Measurements from ENCODE around the gene SNX30. TPM values are rescaled to one million over a fixed set of nuclear protein-coding genes. Genes with fewer than 3 reads are reported as not detected.

The SNX30 gene
- total RNA-seq, 2 donors from 2014 or later = 7.7 to 9.3 TPM

DNA sequence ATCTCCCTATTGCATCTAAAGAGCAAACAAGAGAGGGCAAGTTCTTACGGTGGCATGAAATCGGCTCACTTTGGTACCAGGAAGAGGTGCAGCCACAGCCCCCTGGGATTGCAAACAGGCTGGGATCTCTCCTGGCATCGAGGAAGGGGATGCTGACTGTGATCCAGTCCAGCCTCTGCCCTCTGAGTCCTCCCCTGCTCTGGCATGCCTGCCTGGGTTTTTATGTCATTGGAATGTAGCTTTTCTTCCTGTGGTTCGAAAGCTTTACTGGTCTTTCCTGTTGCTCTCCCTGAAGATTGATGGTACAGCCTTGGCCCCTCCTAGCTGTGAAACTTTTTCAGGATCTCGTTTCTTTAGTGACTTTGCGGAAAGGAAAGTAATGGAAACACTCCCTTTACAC is 133.5 kb downstream of the SNX30 start:
- Mint-ChIP-seq H3K27me3 (no peaks in the 10 kb centered on the region), H3K36me3 (ENCODE audit: low read depth) (peaks cover 5% of the 10 kb centered on the region), H3K27ac (no peak overlapping the region), H3K4me3 (no peak overlapping the region), H3K4me1 (peaks cover 5% of the 10 kb centered on the region)
- H3K9me3 ChIP-seq (ENCODE audit: control insufficient read depth, low read length, poor library complexity, severe bottlenecking) = no peaks in the 10 kb centered on the region
- no peak for ATAC-seq
- DNase-seq = no peak

DNA sequence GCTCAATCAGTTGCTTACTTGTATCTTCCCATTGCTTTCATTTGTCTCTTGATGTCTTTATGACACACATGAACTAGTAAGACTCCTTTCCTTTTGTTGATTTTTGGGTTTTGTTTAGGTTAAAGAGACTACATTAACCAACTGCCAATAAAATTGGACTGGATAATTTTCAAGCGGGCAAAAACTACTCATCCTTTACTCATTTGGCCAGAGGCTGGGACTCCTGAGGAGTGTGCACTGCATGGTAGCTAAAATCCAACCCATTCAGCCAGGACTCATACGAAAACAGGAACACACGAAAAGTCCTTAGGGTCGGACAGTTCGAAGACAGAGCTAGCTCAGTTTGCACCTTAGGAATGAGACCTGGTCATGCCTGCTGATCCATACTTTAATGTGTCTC is 134.2 kb downstream of the SNX30 start:
- H3K27ac Mint-ChIP-seq = no peak overlapping the region
- no peak for DNase-seq
- ATAC-seq = no peak
- no peaks in the 10 kb centered on the region for H3K9me3 ChIP-seq (ENCODE audit: control insufficient read depth, low read length, poor library complexity, severe bottlenecking)
- H3K4me1 Mint-ChIP-seq = peaks cover 5% of the 10 kb centered on the region
- H3K4me3 Mint-ChIP-seq = no peak overlapping the region
- H3K36me3 Mint-ChIP-seq (ENCODE audit: low read depth) = peaks cover 5% of the 10 kb centered on the region
- H3K27me3 Mint-ChIP-seq = peaks cover 5% of the 10 kb centered on the region

DNA sequence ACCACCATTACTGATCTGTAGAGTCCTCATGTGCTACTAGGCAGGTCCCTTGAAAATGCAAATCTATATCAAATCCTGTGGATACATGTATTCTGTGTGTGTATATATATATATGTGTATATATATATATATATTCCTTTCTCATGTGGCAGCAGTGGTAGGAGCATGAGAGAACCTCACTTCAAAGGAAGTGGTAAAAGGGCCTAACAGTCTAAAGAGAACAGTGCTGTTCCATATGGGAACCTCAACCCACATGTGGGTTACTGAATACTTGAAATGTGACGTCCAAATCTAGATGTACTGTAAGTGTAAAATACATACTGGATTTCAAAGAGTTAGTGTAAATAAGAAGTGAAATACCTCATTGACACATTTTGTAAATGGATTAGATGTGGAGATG is 134.8 kb downstream of the SNX30 start:
- Mint-ChIP-seq H3K4me1 (peaks cover 5% of the 10 kb centered on the region), H3K36me3 (ENCODE audit: low read depth) (peaks cover 5% of the 10 kb centered on the region), H3K27me3 (peaks cover 11% of the 10 kb centered on the region), H3K4me3 (no peak overlapping the region), H3K27ac (no peak overlapping the region)
- DNase-seq = no peak
- no peaks in the 10 kb centered on the region for H3K9me3 ChIP-seq (ENCODE audit: control insufficient read depth, low read length, poor library complexity, severe bottlenecking)
- ATAC-seq = no peak

DNA sequence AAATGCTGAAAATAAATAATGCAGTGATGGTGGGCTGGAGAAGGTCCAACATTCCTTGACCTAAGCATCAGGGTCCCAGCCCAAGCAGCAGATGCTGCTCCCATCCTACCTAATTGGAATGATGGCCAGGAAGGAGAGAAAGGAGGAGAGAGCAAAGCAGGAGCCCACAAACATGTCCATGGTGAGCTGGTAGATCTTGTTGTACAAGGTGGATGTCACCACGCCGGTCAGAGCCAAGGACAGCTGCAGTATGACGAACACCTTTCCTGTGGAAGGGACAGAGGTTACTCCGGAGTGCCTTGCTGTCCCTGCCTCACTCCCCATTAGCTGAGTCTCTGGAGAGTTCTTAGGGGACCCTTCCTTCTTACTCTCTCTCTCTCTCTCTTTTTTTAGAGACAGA is 135.8 kb downstream of the SNX30 start:
- peaks cover 5% of the 10 kb centered on the region for H3K4me1 Mint-ChIP-seq
- H3K27ac Mint-ChIP-seq = peak overlapping the region; percentile 45
- H3K36me3 Mint-ChIP-seq (ENCODE audit: low read depth) = peaks cover 2% of the 10 kb centered on the region
- H3K27me3 Mint-ChIP-seq = peaks cover 12% of the 10 kb centered on the region
- H3K4me3 Mint-ChIP-seq = no peak overlapping the region
- DNase-seq = no peak
- H3K9me3 ChIP-seq (ENCODE audit: control insufficient read depth, low read length, poor library complexity, severe bottlenecking) = no peaks in the 10 kb centered on the region
- no peak for ATAC-seq

DNA sequence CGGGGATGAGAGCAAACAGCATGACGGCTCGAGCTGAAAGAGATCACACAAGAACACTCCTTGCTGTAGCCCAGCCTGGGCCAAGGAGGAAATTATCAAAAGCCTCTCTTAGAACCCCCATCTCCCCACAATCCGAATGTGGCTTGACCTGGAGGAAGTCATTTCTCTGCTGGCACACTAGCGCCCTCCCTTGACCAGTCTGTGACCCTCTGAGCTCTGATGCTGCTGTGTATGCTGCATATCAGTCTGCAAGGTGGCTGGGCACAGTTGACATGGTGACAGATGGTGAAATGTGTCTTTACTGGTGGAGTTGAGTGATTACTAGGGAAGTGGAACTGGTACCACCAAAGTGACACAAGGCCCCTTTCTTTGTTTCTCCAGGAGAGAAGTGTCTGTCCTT is 136.8 kb downstream of the SNX30 start:
- DNase-seq (no peak), ATAC-seq (no peak)
- H3K27ac Mint-ChIP-seq = peak overlapping the region; percentile 21
- H3K4me3 Mint-ChIP-seq = no peak overlapping the region
- peaks cover 2% of the 10 kb centered on the region for H3K36me3 Mint-ChIP-seq (ENCODE audit: low read depth)
- peaks cover 5% of the 10 kb centered on the region for H3K4me1 Mint-ChIP-seq
- no peaks in the 10 kb centered on the region for H3K9me3 ChIP-seq (ENCODE audit: control insufficient read depth, low read length, poor library complexity, severe bottlenecking)
- peaks cover 23% of the 10 kb centered on the region for H3K27me3 Mint-ChIP-seq

DNA sequence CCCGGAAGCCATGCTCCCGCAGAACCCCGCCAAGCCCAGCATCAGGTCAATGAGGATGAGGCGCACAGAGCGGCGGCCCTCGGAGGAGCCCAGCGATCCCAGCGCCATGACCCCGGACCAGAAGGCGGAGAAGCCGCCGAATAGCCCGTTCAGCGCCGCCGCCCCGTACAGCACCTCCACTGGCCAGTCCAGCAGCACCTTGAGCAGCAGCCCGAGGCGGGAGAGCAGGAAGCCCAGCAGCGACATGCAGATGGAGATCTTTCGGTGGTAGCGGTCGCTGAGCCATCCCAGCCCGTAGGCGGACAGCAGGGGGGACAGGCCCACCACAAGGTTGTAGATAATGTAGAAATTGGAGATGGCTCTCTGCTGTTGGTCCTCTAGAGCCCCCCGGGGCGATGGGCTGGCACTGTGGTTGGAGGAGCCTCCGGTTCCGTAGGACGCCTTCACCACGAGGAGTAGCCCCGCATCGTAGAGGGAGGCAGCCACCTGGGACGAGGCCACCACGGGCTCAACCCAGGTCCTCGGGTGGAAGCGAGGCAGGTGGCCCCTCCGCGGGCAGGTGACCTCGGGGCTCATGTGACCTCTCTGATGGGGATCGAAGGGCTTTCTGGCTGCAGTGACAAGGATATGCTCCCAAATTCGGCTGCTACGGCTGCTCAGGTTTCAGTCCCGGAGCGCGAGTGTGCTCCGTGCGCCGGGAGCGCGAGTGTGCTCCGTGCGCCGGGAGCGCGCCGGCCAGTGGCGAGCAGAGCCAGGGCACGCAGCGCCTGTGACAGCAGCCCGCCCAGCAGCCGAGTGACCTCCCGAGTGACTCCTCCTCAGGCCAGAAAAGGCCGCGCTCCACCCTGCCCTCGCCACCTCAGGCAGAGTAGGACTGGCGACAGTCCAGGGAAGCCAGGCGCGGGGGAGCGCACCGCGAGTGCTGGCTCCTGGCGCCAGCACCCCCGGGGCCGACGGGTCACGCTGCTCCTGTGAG is 139.8 kb downstream of the SNX30 start, which contains the start of gene SLC46A2:
Gene SLC46A2, minus strand, starts transcription at position 771 of the 976 bp plus-strand sequence. Its CDS starts 195 bp downstream, at position 576.
- H3K27me3 Mint-ChIP-seq = peaks cover 40% of the 10 kb centered on the region
- H3K9me3 ChIP-seq (ENCODE audit: control insufficient read depth, low read length, poor library complexity, severe bottlenecking) = no peaks in the 10 kb centered on the region
- ATAC-seq = no peak
- no peaks in the 10 kb centered on the region for H3K36me3 Mint-ChIP-seq (ENCODE audit: low read depth)
- H3K4me3 Mint-ChIP-seq = peak within 1 kb of the TSS; percentile 56
- no peak for DNase-seq
- peaks cover 2% of the 10 kb centered on the region for H3K4me1 Mint-ChIP-seq
- H3K27ac Mint-ChIP-seq = no peak within 1 kb of the TSS

DNA sequence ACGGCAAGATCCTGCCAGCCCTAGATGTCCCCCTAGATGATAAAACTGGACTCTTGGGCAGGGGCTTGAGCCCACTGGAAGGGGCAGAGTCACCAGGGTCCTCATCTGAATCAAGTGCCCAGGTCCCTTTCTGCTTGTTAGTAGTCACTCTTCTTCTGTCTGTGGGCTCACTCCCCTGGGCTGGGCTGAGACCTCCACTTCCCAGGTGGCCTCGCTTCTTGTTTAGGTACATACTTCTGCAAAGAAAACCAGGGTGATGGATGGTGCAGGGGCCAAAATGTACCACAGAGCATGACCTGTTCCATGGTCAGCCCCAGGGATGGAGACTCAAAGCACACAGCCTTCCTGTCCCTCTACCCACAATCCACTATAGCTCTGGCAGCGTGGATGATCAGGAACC is 141.0 kb downstream of the SNX30 start:
- H3K9me3 ChIP-seq (ENCODE audit: control insufficient read depth, low read length, poor library complexity, severe bottlenecking) = no peaks in the 10 kb centered on the region
- ATAC-seq (no peak), DNase-seq (no peak)
- Mint-ChIP-seq H3K4me1 (peaks cover 2% of the 10 kb centered on the region), H3K36me3 (ENCODE audit: low read depth) (no peaks in the 10 kb centered on the region), H3K4me3 (no peak overlapping the region), H3K27me3 (peaks cover 46% of the 10 kb centered on the region), H3K27ac (no peak overlapping the region)

DNA sequence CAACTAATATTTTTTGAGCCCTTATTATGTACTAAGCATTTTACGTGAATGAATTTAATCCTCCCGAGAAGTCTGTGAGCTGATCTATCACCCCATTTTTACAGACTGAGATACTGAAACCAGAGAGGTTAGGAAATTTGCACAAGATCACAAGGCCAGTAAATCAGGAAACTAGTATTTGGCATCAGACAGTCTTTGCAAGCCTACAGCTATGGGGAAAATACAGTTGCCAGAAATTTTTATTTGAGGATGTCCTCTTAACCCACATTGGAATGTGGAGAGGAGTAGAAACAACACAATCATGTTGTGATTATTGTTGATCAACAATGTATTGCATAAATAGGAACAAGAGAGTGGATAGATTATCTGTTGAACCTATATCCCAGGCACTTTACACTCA is 142.4 kb downstream of the SNX30 start:
- Mint-ChIP-seq H3K27me3 (peaks cover 53% of the 10 kb centered on the region), H3K4me3 (no peak overlapping the region), H3K27ac (no peak overlapping the region), H3K36me3 (ENCODE audit: low read depth) (no peaks in the 10 kb centered on the region), H3K4me1 (peaks cover 2% of the 10 kb centered on the region)
- H3K9me3 ChIP-seq (ENCODE audit: control insufficient read depth, low read length, poor library complexity, severe bottlenecking) = no peaks in the 10 kb centered on the region
- DNase-seq = no peak
- no peak for ATAC-seq

DNA sequence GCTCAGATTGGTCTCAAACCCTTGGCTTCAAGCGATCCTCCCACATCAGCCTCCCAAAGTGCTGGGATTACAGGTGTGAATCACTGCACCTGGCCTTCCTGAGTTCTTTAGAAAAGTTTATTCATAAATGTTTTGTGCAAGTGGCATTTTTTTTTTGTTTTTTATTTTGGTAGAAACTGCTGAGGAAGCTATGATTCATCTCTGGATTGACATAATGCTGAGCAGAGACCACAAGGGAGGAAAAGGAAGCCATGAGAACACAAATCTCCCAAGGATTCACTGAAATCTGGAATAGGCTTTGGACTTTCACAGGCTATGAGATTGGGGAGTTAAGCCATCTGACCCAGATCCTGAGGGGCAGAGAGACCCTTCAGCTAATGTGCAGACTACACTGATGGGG is 143.5 kb downstream of the SNX30 start:
- no peak for ATAC-seq
- peaks cover 64% of the 10 kb centered on the region for H3K27me3 Mint-ChIP-seq

DNA sequence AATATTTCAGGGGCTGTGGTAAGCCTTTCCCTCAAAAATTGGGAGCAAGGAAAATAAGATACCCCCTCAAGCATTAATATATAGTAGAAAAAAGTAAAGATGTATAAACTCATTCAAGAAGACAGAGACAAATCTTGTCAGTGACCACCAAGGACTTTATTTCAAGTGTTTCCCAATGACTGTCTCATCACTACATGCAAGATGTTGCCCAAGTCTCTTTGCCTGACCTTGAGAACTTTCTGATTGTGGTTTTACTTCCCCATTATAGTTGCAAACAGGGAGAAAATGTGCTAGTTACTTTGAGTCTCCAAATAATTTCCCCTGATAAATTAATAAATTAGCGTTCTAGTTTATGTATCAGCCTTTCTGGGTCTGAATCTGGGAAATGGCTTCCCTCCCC is 144.1 kb downstream of the SNX30 start:
- ATAC-seq (no peak), DNase-seq (no peak)
- H3K36me3 Mint-ChIP-seq (ENCODE audit: low read depth) = no peaks in the 10 kb centered on the region
- H3K27ac Mint-ChIP-seq = no peak overlapping the region
- H3K27me3 Mint-ChIP-seq = peaks cover 63% of the 10 kb centered on the region
- H3K9me3 ChIP-seq (ENCODE audit: control insufficient read depth, low read length, poor library complexity, severe bottlenecking) = no peaks in the 10 kb centered on the region
- no peak overlapping the region for H3K4me3 Mint-ChIP-seq
- H3K4me1 Mint-ChIP-seq = peaks cover 9% of the 10 kb centered on the region

More for the DNA sequence above, 143.5 kb downstream of the SNX30 start:
- DNase-seq = no peak
- H3K9me3 ChIP-seq (ENCODE audit: control insufficient read depth, low read length, poor library complexity, severe bottlenecking) = no peaks in the 10 kb centered on the region
- H3K27ac Mint-ChIP-seq = no peak overlapping the region
- no peaks in the 10 kb centered on the region for H3K36me3 Mint-ChIP-seq (ENCODE audit: low read depth)
- peaks cover 9% of the 10 kb centered on the region for H3K4me1 Mint-ChIP-seq
- no peak overlapping the region for H3K4me3 Mint-ChIP-seq

DNA sequence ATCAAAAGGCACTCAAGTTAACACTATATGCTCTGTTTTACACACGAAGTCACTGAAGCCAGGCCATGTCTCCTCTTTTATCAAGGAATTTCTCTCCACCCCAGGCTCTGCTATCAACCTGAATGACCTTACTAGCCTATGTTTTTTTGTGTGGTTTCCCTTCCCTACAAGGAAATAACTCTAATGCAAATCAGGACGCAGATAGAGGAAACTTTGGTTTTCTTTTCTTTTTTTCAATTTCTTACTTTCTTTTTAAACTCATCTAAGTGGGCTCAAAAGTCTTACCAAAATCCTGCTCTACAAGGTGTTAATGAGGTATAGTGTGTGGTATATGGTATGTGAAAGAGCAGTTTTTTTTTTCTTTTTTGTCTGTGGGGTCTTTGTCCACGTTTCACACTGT is 145.6 kb downstream of the SNX30 start:
- Mint-ChIP-seq H3K27ac (no peak overlapping the region), H3K4me3 (no peak overlapping the region)

DNA sequence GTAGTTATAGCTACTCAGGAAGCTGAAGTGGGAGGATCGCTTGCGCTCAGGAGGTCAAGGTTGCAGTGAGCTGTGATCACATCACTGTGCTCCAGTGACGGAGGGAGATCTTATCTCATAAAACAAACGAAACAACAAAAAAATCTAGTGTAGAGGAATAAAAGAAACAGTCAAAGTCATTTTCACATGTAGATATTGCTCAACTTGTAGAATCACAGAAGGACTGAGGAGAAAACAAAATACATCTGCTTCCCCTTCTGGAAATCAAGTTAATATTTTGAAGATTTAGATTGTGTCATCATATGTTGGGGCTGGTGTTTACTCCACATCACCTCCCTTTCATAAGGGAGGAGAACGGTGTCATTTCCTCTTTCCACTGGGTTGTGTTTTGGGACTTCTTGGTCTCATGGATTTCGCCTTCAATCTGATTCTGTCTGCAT is 148.3 kb downstream of the SNX30 start:
- no peak for ATAC-seq
- DNase-seq = no peak

More for the DNA sequence above, 145.6 kb downstream of the SNX30 start:
- ATAC-seq (no peak), DNase-seq (no peak)
- Mint-ChIP-seq H3K36me3 (ENCODE audit: low read depth) (no peaks in the 10 kb centered on the region), H3K4me1 (peaks cover 9% of the 10 kb centered on the region), H3K27me3 (peaks cover 61% of the 10 kb centered on the region)
- no peaks in the 10 kb centered on the region for H3K9me3 ChIP-seq (ENCODE audit: control insufficient read depth, low read length, poor library complexity, severe bottlenecking)

DNA sequence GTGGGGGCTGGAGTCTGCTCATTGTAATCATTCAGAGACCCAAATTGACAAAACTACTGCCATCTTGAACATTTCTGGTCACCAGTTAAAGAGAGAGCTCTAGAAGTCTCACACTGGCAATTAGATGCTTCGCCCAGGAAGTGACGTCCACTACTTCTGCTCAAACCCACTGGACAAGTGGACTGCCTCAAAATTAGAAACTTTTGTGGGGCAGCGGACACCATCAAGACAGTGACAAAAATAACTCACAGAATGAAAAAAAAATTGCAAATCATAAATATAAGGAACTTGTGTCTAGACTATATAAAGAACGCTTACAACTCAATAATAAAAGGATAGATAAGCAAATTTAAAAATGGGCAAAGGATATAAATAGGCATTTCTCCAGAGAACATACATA is 149.9 kb downstream of the SNX30 start:
- Mint-ChIP-seq H3K27ac (no peak overlapping the region), H3K4me1 (peaks cover 10% of the 10 kb centered on the region), H3K27me3 (peaks cover 54% of the 10 kb centered on the region), H3K36me3 (ENCODE audit: low read depth) (no peaks in the 10 kb centered on the region), H3K4me3 (no peak overlapping the region)
- no peaks in the 10 kb centered on the region for H3K9me3 ChIP-seq (ENCODE audit: control insufficient read depth, low read length, poor library complexity, severe bottlenecking)
- no peak for ATAC-seq
- no peak for DNase-seq

More for the DNA sequence above, 148.3 kb downstream of the SNX30 start:
- no peak overlapping the region for H3K27ac Mint-ChIP-seq
- H3K36me3 Mint-ChIP-seq (ENCODE audit: low read depth) = no peaks in the 10 kb centered on the region
- H3K27me3 Mint-ChIP-seq = peaks cover 51% of the 10 kb centered on the region
- H3K4me1 Mint-ChIP-seq = peaks cover 9% of the 10 kb centered on the region
- H3K9me3 ChIP-seq (ENCODE audit: control insufficient read depth, low read length, poor library complexity, severe bottlenecking) = no peaks in the 10 kb centered on the region
- no peak overlapping the region for H3K4me3 Mint-ChIP-seq

DNA sequence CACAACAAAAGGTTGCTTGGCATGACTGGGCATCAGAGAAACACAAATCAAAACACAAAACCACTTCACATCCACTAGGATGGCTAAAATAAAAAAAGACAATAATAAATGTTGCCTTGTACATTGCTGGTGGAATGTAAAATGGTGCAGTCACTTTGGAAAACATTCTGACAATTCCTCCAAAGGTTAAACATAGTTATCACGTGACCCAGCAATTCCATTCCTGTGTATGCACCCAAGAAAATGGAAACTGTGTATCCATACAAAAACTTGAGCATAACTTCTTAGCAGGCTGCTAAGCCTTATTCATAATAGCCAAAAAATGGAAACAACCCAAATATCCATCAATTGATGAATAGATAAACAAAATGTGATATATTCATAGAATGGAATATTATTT is 150.3 kb downstream of the SNX30 start:
- H3K9me3 ChIP-seq (ENCODE audit: control insufficient read depth, low read length, poor library complexity, severe bottlenecking) = no peaks in the 10 kb centered on the region
- H3K27me3 Mint-ChIP-seq = peaks cover 54% of the 10 kb centered on the region
- H3K27ac Mint-ChIP-seq = no peak overlapping the region
- no peak for DNase-seq
- H3K4me1 Mint-ChIP-seq = peaks cover 10% of the 10 kb centered on the region
- ATAC-seq = no peak
- H3K36me3 Mint-ChIP-seq (ENCODE audit: low read depth) = no peaks in the 10 kb centered on the region
- no peak overlapping the region for H3K4me3 Mint-ChIP-seq
